Endodermal cell (in vitro differentiated cells): Measurements from ENCODE around the gene NHLH1. TPM values are rescaled to one million over a fixed set of nuclear protein-coding genes. Genes with fewer than 3 reads are reported as not detected.

Experiments used
- DNase-seq: peaks from one replicate; pipeline ENCODE4 v3.0.0-alpha.2; 2017
- H3K27ac ChIP-seq: 2 replicates; pipeline ENCODE4 v1.5.1; 2013; ENCODE audit warnings: mild to moderate bottlenecking, low read depth, low read length, moderate library complexity
- H3K27me3 ChIP-seq: 2 replicates; pipeline ENCODE4 v1.6.1; 2013; ENCODE audit warnings: mild to moderate bottlenecking, low read length, moderate library complexity; ENCODE audit not compliant: insufficient read depth, control insufficient read depth, poor library complexity, severe bottlenecking
- H3K36me3 ChIP-seq: 2 replicates; pipeline ENCODE4 v1.7.0; 2013; ENCODE audit warnings: mild to moderate bottlenecking, low read length, moderate library complexity; ENCODE audit not compliant: control insufficient read depth, insufficient read depth
- H3K4me1 ChIP-seq: one replicate; pipeline ENCODE4 v1.7.0; 2013; ENCODE audit warnings: low read length; ENCODE audit not compliant: control insufficient read depth, insufficient read depth
- H3K4me3 ChIP-seq: 2 replicates; pipeline ENCODE4 v1.5.1; 2013; ENCODE audit warnings: mild to moderate bottlenecking, low read length, moderate library complexity
- H3K9ac ChIP-seq: 2 replicates; pipeline ENCODE4 v1.6.1; 2013; ENCODE audit warnings: mild to moderate bottlenecking, low read length, moderate library complexity; ENCODE audit not compliant: poor library complexity, severe bottlenecking; ENCODE audit errors: extremely low read depth
- H3K9me3 ChIP-seq: 2 replicates; pipeline ENCODE4 v1.6.1; 2013; ENCODE audit warnings: mild to moderate bottlenecking, low read length, moderate library complexity; ENCODE audit not compliant: control insufficient read depth
- H3K27ac Mint-ChIP-seq: 2 replicates; pipeline ENCODE4 v1.8.0; 2020; ENCODE audit warnings: mixed read lengths
- H3K27me3 Mint-ChIP-seq: 2 replicates; pipeline ENCODE4 v1.8.0; 2021; ENCODE audit warnings: mild to moderate bottlenecking, mixed read lengths; ENCODE audit not compliant: insufficient read depth
- H3K36me3 Mint-ChIP-seq: 2 replicates; pipeline ENCODE4 v1.8.0; 2020; ENCODE audit warnings: low read depth, mixed read lengths
- H3K4me1 Mint-ChIP-seq: 2 replicates; pipeline ENCODE4 v1.8.0; 2020; ENCODE audit warnings: mixed read lengths
- H3K4me3 Mint-ChIP-seq: 2 replicates; pipeline ENCODE4 v1.8.0; 2020; ENCODE audit warnings: mild to moderate bottlenecking, moderate library complexity, mixed read lengths
- H3K9me3 Mint-ChIP-seq: 2 replicates; pipeline ENCODE4 v1.8.0; 2020; ENCODE audit warnings: mild to moderate bottlenecking, mixed read lengths
- CTCF ChIP-seq: fragments of 200-600 bp; sonication (generic); conservative IDR thresholded peaks from 2 replicates; pipeline ENCODE4 v1.5.0; 2021; ENCODE audit warnings: antibody characterized with exemption, mild to moderate bottlenecking
- WGBS, 2 experiments: methylation state at CpG; one replicate each; pipeline versions ENCODE4 v1.1.5 to v1.1.7; 2013; ENCODE audit warnings: missing lambda C conversion rate in 2 of 2, mixed read lengths in 1 of 2; ENCODE audit not compliant: insufficient coverage in 1 of 2, insufficient read length in 1 of 2; 5-methylcytosine and 5-hydroxymethylcytosine counted together
- total RNA-seq, 2 donors: library from RNA; stranded (reverse); fragmentation: NEBNext Ultra II Directional in 1 of 2; extraction: Animal tissue kit (Norgen Biotek cat#: 25700) in 1 of 2; gene quantifications; 2 replicates in 1 of 2; 3 replicates in 1 of 2; pipeline ENCODE4 v1.2.1, GENCODE V29; 2021

NHLH1 gene
- total RNA-seq, 2 donors from 2014 or later = 0.31 to 0.57 TPM

- H3K4me1 Mint-ChIP-seq = peaks cover 23% of the 10 kb centered on the region
- no peaks in the 10 kb centered on the region for H3K27me3 Mint-ChIP-seq
- 87 to 100% methylated on average over 4 of the region's 4 CpGs for WGBS, 2 experiments
- no peaks in the 10 kb centered on the region for H3K9me3 ChIP-seq
- H3K9ac ChIP-seq = no peak overlapping the region
- H3K4me1 ChIP-seq = peaks cover 10% of the 10 kb centered on the region
- no peak overlapping the region for H3K27ac Mint-ChIP-seq
- no peaks in the 10 kb centered on the region for H3K9me3 Mint-ChIP-seq
- no peak overlapping the region for H3K4me3 Mint-ChIP-seq
- no peak overlapping the region for H3K4me3 ChIP-seq
- no peak for DNase-seq
- no peak for TF ChIP-seq CTCF
- no peaks in the 10 kb centered on the region for H3K36me3 ChIP-seq
- H3K27ac ChIP-seq = no peak overlapping the region
- H3K27me3 ChIP-seq = no peaks in the 10 kb centered on the region
- no peaks in the 10 kb centered on the region for H3K36me3 Mint-ChIP-seq
These were observed 6.8 kb downstream of the NHLH1 start for GRCh38 chr1:160373696-160374095.

- no peak overlapping the region for H3K4me3 Mint-ChIP-seq
- Histone ChIP-seq H3K27me3 (no peaks in the 10 kb centered on the region), H3K9ac (no peak overlapping the region), H3K27ac (peak overlapping the region; percentile 85), H3K4me3 (no peak overlapping the region), H3K9me3 (no peaks in the 10 kb centered on the region), H3K4me1 (peaks cover 10% of the 10 kb centered on the region), H3K36me3 (no peaks in the 10 kb centered on the region)
- no peaks in the 10 kb centered on the region for H3K9me3 Mint-ChIP-seq
- no peak for TF ChIP-seq CTCF
- 38 to 100% methylated on average over 1 to 6 of the region's 6 CpGs for WGBS, 2 experiments
- H3K27me3 Mint-ChIP-seq = no peaks in the 10 kb centered on the region
- peak; percentile 78 for DNase-seq
- peaks cover 23% of the 10 kb centered on the region for H3K4me1 Mint-ChIP-seq
- no peaks in the 10 kb centered on the region for H3K36me3 Mint-ChIP-seq
- H3K27ac Mint-ChIP-seq = no peak overlapping the region
These were observed 7.6 kb downstream of the NHLH1 start for GRCh38 chr1:160374306-160375110.

GRCh38 chr1:160375788-160376524 lies 9.1 kb downstream of the NHLH1 start:
- Histone ChIP-seq H3K4me1 (peaks cover 10% of the 10 kb centered on the region), H3K27ac (peak overlapping the region; percentile 85), H3K4me3 (no peak overlapping the region), H3K9ac (no peak overlapping the region), H3K9me3 (no peaks in the 10 kb centered on the region), H3K27me3 (no peaks in the 10 kb centered on the region), H3K36me3 (no peaks in the 10 kb centered on the region)
- Mint-ChIP-seq H3K27me3 (no peaks in the 10 kb centered on the region), H3K27ac (peak overlapping the region; percentile 84), H3K9me3 (no peaks in the 10 kb centered on the region), H3K4me1 (peaks cover 23% of the 10 kb centered on the region), H3K4me3 (no peak overlapping the region), H3K36me3 (no peaks in the 10 kb centered on the region)
- no peak for TF ChIP-seq CTCF
- 6 to 15% methylated on average over 6 to 9 of the region's 9 CpGs for WGBS, 2 experiments
- DNase-seq = peak; percentile 84
